AG10803 (cell line): ENCODE data around the gene PITPNC1.

ENCODE experiments used
- DNase-seq: peaks from one replicate; pipeline ENCODE4 v3.0.0; 2010; ENCODE audit warnings: low read depth
- H3K4me3 ChIP-seq: 2 replicates; pipeline ENCODE4 v1.5.1; 2011; ENCODE audit warnings: mild to moderate bottlenecking, low read length, control low read depth
- CTCF ChIP-seq: conservative IDR thresholded peaks from 2 replicates; pipeline ENCODE4 v1.5.1; 2011; ENCODE audit warnings: mild to moderate bottlenecking, low read length, control low read depth, inconsistent platforms

PITPNC1 gene

GRCh38 chr17:67737145-67737544, 360.1 kb downstream of the PITPNC1 start:
- H3K4me3 ChIP-seq = no peak overlapping the region
- no peak for TF ChIP-seq CTCF
- DNase-seq = no peak

GRCh38 chr17:67742025-67742424, 364.9 kb downstream of the PITPNC1 start:
- DNase-seq = no peak
- no peak for TF ChIP-seq CTCF

More at GRCh38 chr17:67742025-67742424, 364.9 kb downstream of the PITPNC1 start:
- no peak overlapping the region for H3K4me3 ChIP-seq
